Stimulated activated CD4-positive, alpha-beta T cell treated with anti-CD3 and anti-CD28 coated beads, Interleukin-4, amount 100 ng/mL, for 4 hours (primary cell): ENCODE results near the gene EIF4H.
"Not testable (repeated sequence)": the region's sequence is repeated elsewhere in the genome, so short reads cannot be mapped to it uniquely, and the experiment has no call there.

Source experiments
- DNase-seq, 2 experiments: peaks; one replicate each; pipeline ENCODE4 v3.0.0-alpha.2; 2020

Gene EIF4H

GRCh38 chr7:74202841-74203556, 28.8 kb downstream of the EIF4H start:
- DNase-seq = no peak

- no peak for DNase-seq
Observed at GRCh38 chr7:74203956-74204618, 29.9 kb downstream of the EIF4H start.

DNA sequence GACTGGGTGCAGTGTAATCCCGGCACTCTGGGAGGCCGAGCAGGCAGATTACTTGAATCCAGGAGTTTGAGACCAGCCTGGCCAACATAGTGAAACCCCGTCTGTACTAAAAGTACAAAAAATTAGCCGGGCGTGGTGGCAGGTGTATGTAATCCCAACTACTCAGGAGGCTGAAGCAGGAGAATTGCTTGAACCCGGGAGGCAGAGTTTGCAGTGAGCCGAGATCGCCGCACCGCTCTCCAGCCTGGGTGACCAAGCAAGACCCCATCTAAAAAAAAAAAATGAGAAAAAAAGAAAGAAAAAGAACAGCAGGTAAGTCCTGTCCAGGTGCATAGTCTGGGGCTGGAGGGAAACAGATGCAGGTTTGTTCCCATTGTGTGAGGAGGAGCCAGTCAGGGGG, 31.9 kb downstream of the EIF4H start:
- not testable (repeated sequence) for DNase-seq

DNA sequence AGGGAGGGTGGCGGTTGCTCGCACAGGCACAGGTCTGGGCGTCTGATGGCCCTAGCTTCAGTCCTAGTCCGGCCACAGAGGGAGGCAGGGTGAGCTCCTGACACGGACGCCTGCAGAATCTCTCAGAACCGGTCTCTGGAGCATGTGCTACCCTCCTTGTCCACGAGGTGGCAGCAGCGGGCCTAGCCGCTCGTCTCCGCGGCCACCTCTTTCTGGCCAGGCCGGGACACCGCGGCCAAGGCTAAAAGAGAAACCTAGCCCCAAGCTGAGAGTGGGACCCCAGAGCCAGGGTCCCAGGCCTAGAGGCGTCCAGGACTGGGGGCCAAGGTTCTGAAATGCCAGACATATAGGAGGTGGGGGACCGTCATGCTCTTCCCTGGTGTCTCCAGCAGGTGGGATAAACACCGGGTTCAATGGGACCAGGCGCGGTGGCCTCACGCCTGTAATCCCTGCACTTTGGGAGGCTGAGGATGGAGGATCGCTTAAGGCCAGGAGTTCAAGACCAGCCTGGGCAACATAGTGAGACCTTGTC, 32.5 kb downstream of the EIF4H start:
- DNase-seq = peak; percentile 59 to 80

DNA sequence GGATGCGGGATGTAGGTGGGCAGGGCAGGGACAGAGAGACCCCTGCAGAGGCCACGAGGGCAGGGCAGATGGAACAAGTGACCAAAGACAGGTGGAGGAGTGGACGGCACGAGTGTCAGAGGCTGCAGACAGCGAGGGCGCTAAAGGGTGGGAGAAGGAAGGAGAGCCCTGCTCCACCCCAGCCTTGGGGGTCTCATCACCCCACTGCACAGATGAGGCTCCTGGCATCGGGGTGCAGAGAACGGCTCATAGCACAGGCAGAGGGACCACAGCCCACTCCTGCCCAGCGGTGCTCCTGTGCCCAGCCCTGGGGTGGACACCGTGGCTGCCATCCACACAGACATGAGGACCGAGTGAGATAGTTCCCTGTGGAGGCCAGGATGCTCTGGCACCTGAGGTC, 33.4 kb downstream of the EIF4H start:
- DNase-seq = no peak

GRCh38 chr7:74208241-74208640, 34.1 kb downstream of the EIF4H start:
- not testable (repeated sequence) for DNase-seq

- no peak for DNase-seq
Observed at GRCh38 chr7:74212661-74213060, 38.5 kb downstream of the EIF4H start.

DNA sequence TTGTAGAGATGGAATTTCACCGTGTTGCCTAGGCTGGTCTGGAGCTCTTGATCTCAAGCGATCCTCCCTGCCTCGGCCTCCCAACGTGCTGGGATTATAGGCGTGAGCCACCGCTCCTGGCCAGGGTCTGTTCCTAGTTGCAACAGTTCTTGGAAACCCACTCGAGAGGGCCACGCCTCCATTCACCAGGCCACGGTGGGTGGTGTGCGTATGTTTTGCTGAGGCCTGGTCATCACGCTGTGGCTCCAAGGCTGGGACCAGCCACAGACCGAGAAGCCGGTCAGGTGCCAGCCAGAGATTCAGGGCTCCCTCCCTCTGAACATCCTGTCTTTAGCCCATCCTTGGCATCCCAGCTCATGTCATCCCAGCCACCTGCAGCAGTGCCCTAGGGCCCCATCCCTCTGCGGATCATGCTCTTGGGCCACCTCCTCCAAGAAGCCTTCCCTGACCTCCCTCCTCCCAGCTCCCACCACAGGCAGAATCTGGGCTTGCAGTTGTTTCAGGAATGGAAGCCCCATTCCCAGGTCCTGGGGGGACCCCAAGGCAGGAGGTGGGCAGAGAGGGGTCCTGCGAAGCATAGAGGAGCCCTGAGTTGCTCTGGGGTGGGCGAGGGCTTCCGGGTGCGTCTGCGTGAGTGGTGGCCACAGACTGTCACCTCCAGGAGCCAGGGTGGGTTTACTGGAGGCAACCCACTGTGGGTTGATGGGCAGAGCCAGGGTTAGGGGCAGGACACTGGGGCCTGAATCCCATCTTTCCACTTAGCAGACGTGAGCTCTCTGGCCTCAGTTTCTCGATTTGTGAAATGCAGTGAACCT, 40.9 kb downstream of the EIF4H start:
- DNase-seq = no peak

DNA sequence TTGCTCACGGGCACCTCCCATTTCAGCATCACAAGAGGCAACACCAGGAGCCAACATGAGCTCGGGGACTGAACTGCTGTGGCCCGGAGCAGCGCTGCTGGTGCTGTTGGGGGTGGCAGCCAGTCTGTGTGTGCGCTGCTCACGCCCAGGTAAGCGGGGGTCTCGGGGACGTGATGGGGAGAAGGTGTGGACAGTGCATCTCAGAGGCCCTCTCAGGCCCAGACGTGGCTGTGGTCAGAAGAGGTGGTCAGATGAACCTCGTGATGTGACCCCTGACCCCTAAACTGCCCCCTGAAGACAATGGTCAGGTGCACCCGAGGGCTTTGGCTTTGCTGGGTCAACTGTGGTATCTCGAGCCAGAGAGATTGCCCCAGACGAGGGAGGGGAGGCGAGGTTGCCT, 41.8 kb downstream of the EIF4H start:
- DNase-seq = no peak

GRCh38 chr7:74216361-74216761, 42.2 kb downstream of the EIF4H start:
- no peak for DNase-seq

DNA sequence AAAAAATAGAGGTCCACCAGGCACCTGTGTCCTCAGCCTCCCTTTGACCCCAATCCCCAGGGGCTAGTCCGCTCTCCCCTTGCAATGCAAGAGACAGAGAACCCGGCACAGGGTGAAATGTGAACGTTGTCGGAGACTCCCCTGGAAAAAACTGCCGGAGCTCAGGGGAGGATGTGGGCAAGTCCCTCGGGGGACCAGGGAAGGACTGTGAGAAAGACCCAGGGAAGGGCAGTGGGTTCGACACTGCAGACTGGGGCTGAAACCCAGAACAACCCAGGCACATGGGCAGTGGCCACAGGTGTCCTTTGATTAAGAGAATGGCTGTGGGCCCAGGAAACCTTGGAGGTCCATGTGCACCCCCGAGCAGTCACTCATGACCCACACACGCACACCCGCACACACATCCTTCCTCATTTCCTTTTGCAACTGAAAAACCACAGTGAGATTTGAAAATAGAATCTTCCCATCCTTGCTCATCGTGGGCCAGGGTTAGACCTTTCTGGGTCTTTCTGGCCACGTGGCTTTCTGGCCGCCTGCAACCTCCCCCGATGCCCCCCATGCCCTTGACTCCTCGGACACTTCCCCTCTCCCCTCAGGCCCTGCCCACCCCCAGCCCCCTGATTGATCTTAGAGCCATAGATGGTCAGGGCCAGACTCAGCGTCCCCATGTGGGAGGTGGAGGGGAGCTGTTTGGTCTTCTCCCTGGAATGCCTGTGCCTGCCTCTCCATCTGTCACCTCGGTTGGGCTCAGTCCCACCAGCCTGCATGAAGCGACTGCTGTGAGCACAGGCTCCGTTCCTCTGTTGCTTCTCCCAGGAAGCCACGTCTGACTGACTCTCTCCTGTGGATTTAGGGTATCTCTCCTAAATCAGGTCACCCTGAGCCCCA, 43.5 kb downstream of the EIF4H start:
- DNase-seq = no peak

GRCh38 chr7:74218343-74218698, 44.2 kb downstream of the EIF4H start:
- no peak for DNase-seq

DNA sequence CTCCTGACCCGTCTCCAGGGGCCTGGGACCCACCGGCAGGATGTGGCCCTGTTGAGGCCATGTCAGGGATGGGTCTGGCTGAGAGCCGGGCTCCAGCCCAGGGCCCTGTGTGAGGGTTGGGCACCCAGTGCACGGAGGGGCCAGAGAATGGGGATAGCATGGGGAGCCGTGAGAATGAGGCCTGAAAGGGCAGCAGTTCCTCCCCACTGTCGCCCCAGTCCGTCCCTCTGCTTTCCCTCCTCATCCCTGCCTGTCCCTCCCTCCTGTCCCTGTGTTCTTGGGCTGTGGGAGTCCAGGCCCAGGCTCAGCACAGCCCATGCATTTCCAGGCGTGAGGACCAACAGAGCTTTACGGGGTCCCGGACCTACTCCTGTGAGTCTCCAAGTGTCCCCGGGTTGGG, 45.3 kb downstream of the EIF4H start:
- no peak for DNase-seq

DNA sequence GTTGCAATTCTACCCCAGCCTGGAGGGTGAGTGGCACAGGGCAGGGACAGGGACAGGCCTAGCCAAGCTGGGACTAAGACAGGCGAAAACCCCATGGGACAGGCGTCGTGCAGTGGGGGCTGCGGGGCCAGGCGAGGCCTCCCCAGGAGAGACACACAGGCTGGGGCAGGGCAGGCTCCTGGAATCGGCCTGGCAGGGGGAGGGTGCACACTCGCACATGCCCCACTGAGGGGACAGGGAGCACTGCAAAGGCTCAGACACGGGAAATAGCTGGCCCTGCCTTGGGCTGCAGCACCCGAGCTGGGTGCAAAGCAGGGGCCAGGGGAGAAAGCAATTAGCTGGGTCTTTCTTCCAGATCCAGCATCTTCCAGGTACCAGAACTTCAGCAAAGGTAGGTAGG, 46.1 kb downstream of the EIF4H start:
- no peak for DNase-seq

GRCh38 chr7:74221713-74222112, 47.6 kb downstream of the EIF4H start:
- no peak for DNase-seq

DNA sequence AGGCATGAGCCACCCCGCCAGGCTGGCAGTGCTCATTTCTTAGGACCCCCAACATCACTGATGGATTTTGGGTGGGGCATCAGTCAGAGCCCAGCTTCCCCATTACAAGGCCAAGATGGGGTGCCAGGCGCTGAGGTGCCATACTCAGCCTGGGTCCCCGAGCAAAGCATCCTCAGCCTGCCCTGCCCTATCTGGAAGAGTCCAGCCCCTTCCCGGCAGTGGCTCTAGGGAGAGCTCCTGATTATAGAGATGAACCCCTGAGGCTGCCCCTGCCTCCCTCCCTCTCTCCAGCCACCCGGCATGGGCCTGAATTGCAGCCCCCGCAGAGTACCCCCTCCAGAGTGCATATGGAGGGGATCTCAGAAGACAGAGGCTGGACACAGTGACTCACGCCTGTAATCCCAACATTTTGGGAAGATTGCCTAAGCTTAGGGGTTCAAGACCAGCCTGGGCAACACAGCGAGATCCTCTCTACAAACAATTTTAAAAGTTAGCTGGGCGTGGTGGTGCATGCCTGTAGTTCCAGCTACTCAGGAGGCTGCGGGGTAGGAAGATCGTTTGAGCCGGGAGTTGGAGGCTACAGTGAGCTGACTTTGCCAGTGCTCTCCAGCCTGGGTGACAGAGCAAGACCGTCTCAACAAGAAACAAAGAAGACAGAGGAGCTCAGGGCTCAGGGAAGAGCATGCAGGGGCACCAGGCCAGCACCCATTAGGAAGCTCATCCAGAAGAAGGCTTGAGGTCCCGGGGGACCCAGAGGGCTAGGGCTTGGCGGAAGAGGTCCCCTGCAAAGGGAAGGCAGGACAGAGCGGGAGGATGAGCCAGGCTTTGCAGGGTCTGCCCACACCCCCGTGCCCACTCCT, 48.9 kb downstream of the EIF4H start:
- no peak for DNase-seq

DNA sequence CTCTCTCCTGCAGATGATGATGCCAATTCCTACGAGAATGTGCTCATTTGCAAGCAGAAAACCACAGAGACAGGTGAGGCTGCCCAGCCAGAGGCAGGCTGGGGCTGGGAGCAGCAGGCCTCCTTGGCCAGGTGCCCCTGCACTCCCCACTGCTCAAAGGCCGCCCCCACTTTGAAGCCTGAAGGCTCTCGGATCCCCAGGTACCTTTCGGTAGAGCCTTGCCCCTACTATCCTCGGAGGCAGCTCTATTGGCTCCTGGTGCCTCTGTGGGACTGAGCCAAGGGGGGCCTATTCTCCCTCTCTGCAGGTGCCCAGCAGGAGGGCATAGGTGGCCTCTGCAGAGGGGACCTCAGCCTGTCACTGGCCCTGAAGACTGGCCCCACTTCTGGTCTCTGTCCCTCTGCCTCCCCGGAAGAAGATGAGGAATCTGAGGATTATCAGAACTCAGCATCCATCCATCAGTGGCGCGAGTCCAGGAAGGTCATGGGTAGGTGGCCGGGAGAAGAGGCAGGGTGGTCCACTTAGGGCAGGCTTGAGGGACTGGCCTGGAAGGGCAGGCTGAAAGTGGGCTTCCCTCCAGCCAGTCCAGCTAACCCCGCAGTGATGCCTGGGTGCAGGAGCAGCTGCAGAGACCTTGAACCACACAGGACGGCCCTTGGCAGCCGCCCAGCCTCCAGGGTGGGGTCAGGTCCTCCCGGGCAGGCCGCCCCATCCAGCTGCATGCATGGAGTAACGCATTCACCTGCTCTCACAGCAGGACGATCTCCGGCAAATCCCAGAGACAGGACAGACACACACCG, 49.8 kb downstream of the EIF4H start:
- DNase-seq = no peak

DNA sequence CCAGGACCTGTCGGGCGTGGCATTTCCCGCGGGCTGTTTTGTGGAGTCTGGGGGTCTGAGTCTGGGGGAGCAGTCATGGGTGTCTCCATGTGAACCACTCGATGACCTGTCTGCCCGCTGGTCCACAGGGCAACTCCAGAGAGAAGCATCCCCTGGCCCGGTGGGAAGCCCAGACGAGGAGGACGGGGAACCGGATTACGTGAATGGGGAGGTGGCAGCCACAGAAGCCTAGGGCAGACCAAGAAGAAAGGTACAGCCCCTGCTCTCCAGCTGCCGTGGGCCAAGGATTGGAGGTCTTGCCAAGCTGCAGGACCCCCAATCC, 50.3 kb downstream of the EIF4H start:
- no peak for DNase-seq

DNA sequence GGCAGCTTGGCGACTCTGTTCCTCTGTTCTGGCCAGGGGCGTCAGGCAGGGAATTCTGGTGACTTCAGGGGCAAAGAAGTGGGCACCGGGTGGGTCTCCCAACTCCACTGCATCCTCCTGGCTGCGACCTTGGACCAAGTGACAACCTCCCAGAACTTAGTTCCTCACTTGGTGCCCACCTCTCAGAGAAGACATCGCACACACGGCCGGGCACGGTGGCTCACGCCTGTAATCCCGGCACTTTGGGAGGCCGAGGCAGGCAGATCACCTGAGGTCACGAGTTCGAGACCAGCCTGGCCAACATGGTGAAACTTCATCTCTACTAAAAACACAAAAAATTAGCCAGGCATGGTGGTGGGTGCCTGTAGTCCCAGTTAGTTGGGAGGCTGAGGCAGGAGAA, 50.8 kb downstream of the EIF4H start:
- not testable (repeated sequence) for DNase-seq

DNA sequence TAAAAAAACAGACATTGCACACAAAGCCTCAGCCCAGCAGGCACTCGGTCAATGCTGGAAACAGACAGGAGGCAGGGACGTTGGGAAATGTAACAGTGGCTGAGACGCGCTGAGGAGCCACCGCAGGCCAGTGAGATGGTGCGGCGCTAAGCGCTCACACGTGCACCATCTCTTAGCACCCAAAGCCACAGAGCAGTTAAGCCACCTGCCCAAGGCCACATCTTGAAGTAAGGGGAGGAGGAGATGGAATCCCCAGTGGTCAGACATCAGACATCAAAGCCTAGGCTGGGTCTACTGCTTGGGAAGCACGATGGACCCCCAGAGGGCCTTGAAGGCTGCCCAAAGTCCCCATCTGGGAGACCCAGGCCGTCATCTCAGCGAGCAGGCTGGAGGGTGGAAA, 51.2 kb downstream of the EIF4H start:
- DNase-seq = no peak

- no peak for DNase-seq
Observed at GRCh38 chr7:74226633-74227032, 52.5 kb downstream of the EIF4H start.
